NCI-H1694 (cell line): Measurements from ENCODE around the gene LIPA.
"Not testable (repeated sequence)": the region's sequence is repeated elsewhere in the genome, so short reads cannot be mapped to it uniquely, and the experiment has no call there.

Experiments used
- DNase-seq: peaks from one replicate; lab custom pipeline; 2025; lab: John Stamatoyannopoulos, UW

LIPA gene

GRCh38 chr10:89270153-89270483, 18.5 kb upstream of the LIPA start:
- no peak for DNase-seq

- DNase-seq, result no peak
These were observed 18.0 kb upstream of the LIPA start for GRCh38 chr10:89269433-89270152.

GRCh38 chr10:89266721-89267453, 15.3 kb upstream of the LIPA start:
- DNase-seq, result no peak

GRCh38 chr10:89263531-89263930, 12.0 kb upstream of the LIPA start:
- DNase-seq, result no peak

- DNase-seq, result no peak
These were observed 11.5 kb upstream of the LIPA start for GRCh38 chr10:89263091-89263490.

- no peak for DNase-seq
These were observed 10.8 kb upstream of the LIPA start for GRCh38 chr10:89262086-89263051.

GRCh38 chr10:89258881-89259280, 7.3 kb upstream of the LIPA start:
- no peak for DNase-seq

GRCh38 chr10:89257581-89257980, 6.0 kb upstream of the LIPA start:
- no peak for DNase-seq

- no peak for DNase-seq
These were observed 5.4 kb upstream of the LIPA start for GRCh38 chr10:89256962-89257361.

- DNase-seq, result no peak
These were observed 4.8 kb upstream of the LIPA start for GRCh38 chr10:89256340-89256739.

GRCh38 chr10:89255793-89256192, 4.2 kb upstream of the LIPA start:
- no peak for DNase-seq

- not testable (repeated sequence) for DNase-seq
These were observed 3.6 kb upstream of the LIPA start for GRCh38 chr10:89255091-89255579.

- DNase-seq, result no peak
These were observed 630 bp upstream of the LIPA start for GRCh38 chr10:89252225-89252585.

GRCh38 chr10:89250865-89251408, 638 bp downstream of the LIPA start:
- no peak for DNase-seq

- DNase-seq, result no peak
These were observed 2.6 kb downstream of the LIPA start for GRCh38 chr10:89248990-89249389.

GRCh38 chr10:89247623-89248022, 4.0 kb downstream of the LIPA start:
- DNase-seq, result not testable (repeated sequence)

- no peak for DNase-seq
These were observed 5.8 kb downstream of the LIPA start for GRCh38 chr10:89245802-89246201.

- DNase-seq, result no peak
These were observed 8.6 kb downstream of the LIPA start for GRCh38 chr10:89242840-89243568.

GRCh38 chr10:89242345-89242684, 9.3 kb downstream of the LIPA start:
- DNase-seq, result no peak

- DNase-seq, result no peak
These were observed 9.9 kb downstream of the LIPA start for GRCh38 chr10:89241486-89242344.

- DNase-seq, result no peak
These were observed 10.5 kb downstream of the LIPA start for GRCh38 chr10:89241026-89241425.
